ENCODE data around the gene DLK1.
A peak's percentile ranks its signal among the peaks of the same experiment; 100 is the strongest.

DLK1 gene

DNA sequence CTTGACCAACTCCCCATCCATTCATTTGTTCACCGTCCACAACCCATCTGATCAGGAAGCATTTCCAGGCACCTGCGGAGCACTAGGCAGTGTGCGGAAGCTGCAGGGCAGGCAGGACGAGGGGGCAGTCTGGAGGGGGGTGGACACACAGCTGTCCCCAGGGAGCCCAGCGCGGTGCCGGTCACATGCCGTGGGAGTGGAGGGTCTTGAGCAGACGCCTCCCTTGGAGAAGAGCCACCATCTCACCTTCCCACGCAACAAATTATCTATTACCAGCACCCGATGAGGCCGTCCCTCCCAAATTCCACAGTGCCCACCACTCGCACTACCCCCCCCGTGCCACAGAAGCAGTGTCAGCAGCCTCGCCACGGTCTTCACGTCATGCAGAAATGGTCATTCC lies 10.8 kb downstream of the DLK1 start:
- no peaks in the 10 kb centered on the region for H3K9me3 Mint-ChIP-seq
- peaks cover 12% of the 10 kb centered on the region for H3K27me3 Mint-ChIP-seq (ENCODE audit: low read depth)
- H3K36me3 Mint-ChIP-seq (ENCODE audit: low read depth) = no peaks in the 10 kb centered on the region
- TF ChIP-seq, protein P1, sequence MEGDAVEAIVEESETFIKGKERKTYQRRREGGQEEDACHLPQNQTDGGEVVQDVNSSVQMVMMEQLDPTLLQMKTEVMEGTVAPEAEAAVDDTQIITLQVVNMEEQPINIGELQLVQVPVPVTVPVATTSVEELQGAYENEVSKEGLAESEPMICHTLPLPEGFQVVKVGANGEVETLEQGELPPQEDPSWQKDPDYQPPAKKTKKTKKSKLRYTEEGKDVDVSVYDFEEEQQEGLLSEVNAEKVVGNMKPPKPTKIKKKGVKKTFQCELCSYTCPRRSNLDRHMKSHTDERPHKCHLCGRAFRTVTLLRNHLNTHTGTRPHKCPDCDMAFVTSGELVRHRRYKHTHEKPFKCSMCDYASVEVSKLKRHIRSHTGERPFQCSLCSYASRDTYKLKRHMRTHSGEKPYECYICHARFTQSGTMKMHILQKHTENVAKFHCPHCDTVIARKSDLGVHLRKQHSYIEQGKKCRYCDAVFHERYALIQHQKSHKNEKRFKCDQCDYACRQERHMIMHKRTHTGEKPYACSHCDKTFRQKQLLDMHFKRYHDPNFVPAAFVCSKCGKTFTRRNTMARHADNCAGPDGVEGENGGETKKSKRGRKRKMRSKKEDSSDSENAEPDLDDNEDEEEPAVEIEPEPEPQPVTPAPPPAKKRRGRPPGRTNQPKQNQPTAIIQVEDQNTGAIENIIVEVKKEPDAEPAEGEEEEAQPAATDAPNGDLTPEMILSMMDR (IDR thresholded peaks at IDR 0.05; ENCODE audit: unreplicated experiment in 3 of 3) = no peak
- H3K4me3 Mint-ChIP-seq = no peak overlapping the region
- peaks cover 19% of the 10 kb centered on the region for H3K4me1 Mint-ChIP-seq
- H3K27ac Mint-ChIP-seq = no peak overlapping the region

DNA sequence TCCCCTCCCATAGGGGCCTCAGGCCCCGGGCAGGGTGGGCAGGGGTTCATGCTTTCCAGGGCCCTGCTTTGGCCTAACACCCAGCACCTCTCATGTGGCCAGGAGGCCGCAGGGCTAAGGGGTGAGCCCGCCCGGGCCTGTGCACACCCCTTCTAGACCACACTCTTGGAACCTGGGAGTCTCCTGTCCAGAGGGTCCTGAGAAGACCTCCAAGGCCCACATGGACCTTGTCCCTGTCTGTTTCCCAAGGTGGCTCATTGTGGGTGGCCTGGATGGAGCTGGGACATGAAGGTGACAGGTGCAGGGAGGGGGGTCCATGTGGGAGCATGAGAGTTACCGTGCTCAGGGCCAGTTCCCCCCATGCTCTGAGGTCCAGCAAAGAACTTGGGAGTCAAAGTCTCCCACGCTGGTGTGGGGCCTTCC lies 11.6 kb downstream of the DLK1 start:
- Mint-ChIP-seq H3K27me3 (ENCODE audit: low read depth) (peaks cover 6% of the 10 kb centered on the region), H3K27ac (no peak overlapping the region), H3K4me1 (peaks cover 19% of the 10 kb centered on the region), H3K36me3 (ENCODE audit: low read depth) (no peaks in the 10 kb centered on the region), H3K4me3 (no peak overlapping the region), H3K9me3 (no peaks in the 10 kb centered on the region)
- TF ChIP-seq, protein P1 (IDR thresholded peaks at IDR 0.05; ENCODE audit: unreplicated experiment in 3 of 3) = no peak

DNA sequence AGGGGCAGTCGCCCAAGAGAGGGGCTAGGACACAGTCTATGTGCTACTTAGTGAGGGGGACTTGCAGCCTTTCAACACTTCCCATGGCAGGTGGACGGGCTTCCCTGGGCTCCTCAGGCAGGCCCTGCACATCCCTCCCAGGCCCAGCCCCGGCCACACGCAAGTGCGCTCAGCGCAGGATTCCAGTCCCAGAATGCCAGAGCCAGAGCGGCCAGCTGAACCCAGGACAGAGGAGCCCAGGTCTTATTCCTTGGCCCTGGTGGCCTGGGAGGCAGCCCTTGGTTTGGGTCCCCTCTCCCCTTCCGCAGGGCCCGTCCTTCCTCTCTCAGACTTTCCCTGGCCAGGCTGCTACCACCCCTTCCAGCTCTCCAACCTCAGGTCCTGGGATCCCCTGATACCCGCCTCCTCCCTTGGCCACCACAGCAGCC lies 12.0 kb downstream of the DLK1 start:
- Mint-ChIP-seq H3K27ac (peak overlapping the region in 1 of 3 experiments; percentile 39), H3K4me3 (no peak overlapping the region), H3K4me1 (peaks cover 19% of the 10 kb centered on the region), H3K9me3 (no peaks in the 10 kb centered on the region), H3K36me3 (ENCODE audit: low read depth) (no peaks in the 10 kb centered on the region), H3K27me3 (ENCODE audit: low read depth) (peaks cover 6% of the 10 kb centered on the region)
- TF ChIP-seq, protein P1 (IDR thresholded peaks at IDR 0.05; ENCODE audit: unreplicated experiment in 3 of 3) = no peak

DNA sequence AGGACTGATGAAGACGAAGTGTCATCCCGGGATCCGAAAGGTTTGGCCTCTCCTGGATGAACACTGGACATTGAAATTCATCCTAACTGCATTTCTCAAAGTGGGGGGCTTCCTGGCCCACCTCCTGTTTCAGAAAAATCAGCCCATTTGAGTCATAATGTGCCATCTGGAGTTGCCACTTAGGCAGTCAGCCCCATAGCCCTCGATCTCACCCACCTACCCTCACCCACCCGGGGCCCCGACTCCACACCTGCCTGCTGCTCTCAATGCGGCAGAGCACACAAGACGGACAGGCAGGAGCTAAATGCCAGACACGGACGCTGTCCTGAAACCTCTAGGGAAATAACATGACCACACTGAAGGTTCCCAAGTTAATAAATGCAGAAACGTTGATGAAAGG lies 12.6 kb downstream of the DLK1 start:
- Mint-ChIP-seq H3K4me3 (no peak overlapping the region), H3K27ac (peak overlapping the region in 1 of 3 experiments; percentile 39), H3K36me3 (ENCODE audit: low read depth) (no peaks in the 10 kb centered on the region), H3K4me1 (peaks cover 19% of the 10 kb centered on the region), H3K27me3 (ENCODE audit: low read depth) (peaks cover 6% of the 10 kb centered on the region), H3K9me3 (no peaks in the 10 kb centered on the region)
- TF ChIP-seq, protein P1 (IDR thresholded peaks at IDR 0.05; ENCODE audit: unreplicated experiment in 3 of 3) = no peak

DNA sequence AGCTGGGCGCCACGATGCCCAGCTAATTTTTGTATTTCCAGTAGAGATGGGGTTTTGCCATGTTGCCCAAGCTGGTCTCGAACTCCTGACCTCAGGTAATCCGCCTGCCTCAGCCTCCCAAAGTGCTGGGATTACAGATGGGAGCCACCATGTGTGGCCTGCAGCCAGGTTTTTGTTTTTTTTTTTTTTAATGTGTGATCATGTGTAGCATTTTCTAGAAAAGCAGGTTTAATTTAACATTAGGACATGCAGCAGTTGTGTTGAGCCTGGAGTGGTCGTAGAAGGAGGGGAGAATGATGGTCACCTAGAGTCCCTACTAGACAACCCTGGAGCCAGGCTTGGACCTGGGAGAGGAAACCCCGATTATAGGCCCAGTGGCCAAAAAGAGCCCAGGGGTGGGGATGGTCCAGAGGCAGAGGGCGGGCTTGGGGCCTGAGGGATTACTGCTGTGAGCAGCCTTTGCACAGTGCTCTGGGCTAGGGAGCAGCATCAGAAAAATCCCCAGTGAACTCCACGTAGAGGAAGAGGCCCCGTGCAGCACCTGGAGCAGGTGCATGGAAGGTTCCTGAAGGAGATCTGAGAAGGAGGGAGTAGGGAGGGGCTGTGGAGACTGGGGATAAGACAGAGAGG lies 13.6 kb downstream of the DLK1 start:
- no peaks in the 10 kb centered on the region for H3K36me3 Mint-ChIP-seq (ENCODE audit: low read depth)
- H3K27ac Mint-ChIP-seq = no peak overlapping the region
- H3K4me3 Mint-ChIP-seq = no peak overlapping the region
- H3K4me1 Mint-ChIP-seq = peaks cover 19% of the 10 kb centered on the region
- H3K9me3 Mint-ChIP-seq = no peaks in the 10 kb centered on the region
- peaks cover 3% of the 10 kb centered on the region for H3K27me3 Mint-ChIP-seq (ENCODE audit: low read depth)
- TF ChIP-seq, protein P1 (IDR thresholded peaks at IDR 0.05; ENCODE audit: unreplicated experiment in 3 of 3) = no peak

DNA sequence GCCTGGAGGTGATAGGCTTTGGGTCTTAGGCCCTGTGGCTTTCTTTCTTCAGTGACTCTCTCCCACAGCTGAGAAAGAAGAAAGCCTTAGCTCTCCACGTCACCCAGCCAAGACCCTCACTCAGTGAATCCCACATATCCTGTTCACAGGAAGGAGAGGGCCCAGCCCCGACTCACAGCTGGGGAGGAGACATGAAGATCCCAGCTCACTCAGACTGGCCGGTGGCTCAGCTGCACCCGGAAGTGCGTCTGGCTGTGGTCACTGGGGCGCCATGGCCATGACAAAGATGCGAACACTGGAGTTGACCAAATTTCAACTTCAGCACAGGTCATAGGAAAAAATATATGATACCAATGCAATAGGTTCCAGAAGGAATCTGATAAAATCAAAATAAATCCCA lies 14.2 kb downstream of the DLK1 start:
- no peaks in the 10 kb centered on the region for H3K36me3 Mint-ChIP-seq (ENCODE audit: low read depth)
- H3K27ac Mint-ChIP-seq = no peak overlapping the region
- H3K27me3 Mint-ChIP-seq (ENCODE audit: low read depth) = peaks cover 3% of the 10 kb centered on the region
- H3K4me3 Mint-ChIP-seq = no peak overlapping the region
- no peaks in the 10 kb centered on the region for H3K9me3 Mint-ChIP-seq
- TF ChIP-seq, protein P1 (IDR thresholded peaks at IDR 0.05; ENCODE audit: unreplicated experiment in 3 of 3) = no peak
- peaks cover 19% of the 10 kb centered on the region for H3K4me1 Mint-ChIP-seq
